OCI-LY7 (cell line): ENCODE data around the gene NCKAP5. TPM values are rescaled to one million over a fixed set of nuclear protein-coding genes. Genes with fewer than 3 reads are reported as not detected.

Experiments used
- BruUV-seq: library from RNA; stranded (reverse); fragments of 400-500 nt; replicated peaks from 2 replicates; lab custom pipeline; 2021; lab: Mats Ljungman, UMichigan
- CTCF ChIA-PET: fragments of 300-600 bp; sonication (Branson Sonifier 250); formaldehyde crosslinking; loops from one replicate; lab custom pipeline; 2022; ENCODE audit warnings: antibody characterized with exemption; ENCODE audit not compliant: unreplicated experiment; lab: Charles Lee
- POLR2A ChIA-PET: fragments of 300-600 bp; sonication (Branson Sonifier 250); formaldehyde crosslinking; loops from one replicate; lab custom pipeline; 2022; ENCODE audit warnings: antibody characterized with exemption; lab: Charles Lee
- DNase-seq: peaks from one replicate; pipeline ENCODE4 v3.0.0-alpha.2; 2015; ENCODE audit warnings: low spot score
- H2AFZ ChIP-seq: fragments of 200-600 bp; sonication (generic), shearing (Covaris generic); 2 replicates; pipeline ENCODE4 v1.6.1; 2014; ENCODE audit warnings: mild to moderate bottlenecking, antibody characterized with exemption, low read length, moderate library complexity
- H3K27ac ChIP-seq: fragments of 200-600 bp; sonication (generic); 2 replicates; pipeline ENCODE4 v1.5.1; 2014; ENCODE audit warnings: mixed run types, low read depth, mild to moderate bottlenecking, moderate library complexity, low read length, inconsistent platforms; ENCODE audit not compliant: poor library complexity, severe bottlenecking
- H3K36me3 ChIP-seq: fragments of 200-600 bp; sonication (generic); 2 replicates; pipeline ENCODE4 v1.6.1; 2014; ENCODE audit warnings: mild to moderate bottlenecking, antibody characterized with exemption, low read length, moderate library complexity, mixed read lengths; ENCODE audit not compliant: insufficient read depth
- H3K4me1 ChIP-seq: fragments of 200-600 bp; sonication (generic); 2 replicates; pipeline ENCODE4 v1.5.1; 2014; ENCODE audit warnings: mild to moderate bottlenecking, low read length; ENCODE audit not compliant: insufficient read depth, poor library complexity, severe bottlenecking
- H3K4me2 ChIP-seq: fragments of 200-600 bp; sonication (generic); 2 replicates; pipeline ENCODE4 v1.6.1; 2014; ENCODE audit warnings: mild to moderate bottlenecking, low read length
- H3K4me3 ChIP-seq: fragments of 200-600 bp; sonication (generic); 2 replicates; pipeline ENCODE4 v1.5.1; 2014; ENCODE audit warnings: mild to moderate bottlenecking, low read depth, low read length; ENCODE audit not compliant: poor library complexity, severe bottlenecking
- H3K79me2 ChIP-seq: fragments of 200-600 bp; sonication (generic); 2 replicates; pipeline ENCODE4 v1.6.1; 2016; ENCODE audit warnings: low read depth, mild to moderate bottlenecking, low read length, moderate library complexity, mixed read lengths; ENCODE audit not compliant: insufficient read depth
- H3K9me2 ChIP-seq: fragments of 200-600 bp; sonication (generic); 2 replicates; pipeline ENCODE4 v1.6.1; 2016; ENCODE audit warnings: mild to moderate bottlenecking, low read length, mixed read lengths; ENCODE audit not compliant: insufficient read depth
- H3K9me3 ChIP-seq: fragments of 200-600 bp; sonication (generic); 2 replicates; pipeline ENCODE4 v1.6.1; 2014; ENCODE audit warnings: mild to moderate bottlenecking, mixed run types, low read length, mixed read lengths
- H4K20me1 ChIP-seq: fragments of 200-600 bp; sonication (generic); 2 replicates; pipeline ENCODE4 v1.6.1; 2014; ENCODE audit warnings: mild to moderate bottlenecking, antibody characterized with exemption, low read length, moderate library complexity, mixed read lengths; ENCODE audit not compliant: insufficient read depth
- CTCF ChIP-seq: fragments of 200-600 bp; sonication (generic); conservative IDR thresholded peaks from 2 replicates; pipeline ENCODE4 v1.5.1; 2014; ENCODE audit warnings: mild to moderate bottlenecking, antibody characterized with exemption, low read length, moderate library complexity, mixed read lengths
- EZH2phosphoT487 ChIP-seq: fragments of 200-600 bp; sonication (generic); IDR thresholded peaks from 2 replicates; pipeline ENCODE4 v1.6.1; 2018; ENCODE audit warnings: low read depth, borderline replicate concordance, mild to moderate bottlenecking, mixed run types, antibody characterized with exemption, low read length, moderate library complexity, mixed read lengths
- intact Hi-C: fragments of 100-400 bp; cut with micrococcal nuclease; formaldehyde crosslinking; loops from one replicate; pipeline ENCODE4 v1.10.0; 2022; ENCODE audit not compliant: unreplicated experiment
- total RNA-seq, 2 experiments: library from RNA; depleted of rRNA in 1 of 2; stranded (reverse); fragments of >200 nt in 1 of 2; shearing (Covaris generic) in 1 of 2; gene quantifications; 2 replicates each; pipeline ENCODE4 v1.2.3, GENCODE V29; 2014 to 2022

Gene NCKAP5
- total RNA-seq, 2 experiments from 2014 or later, result not detected

GRCh38 chr2:132886574-132886973 is 681.7 kb downstream of the NCKAP5 start:
- H3K27ac ChIP-seq, result no peak overlapping the region
- H3K4me1 ChIP-seq, result no peaks in the 10 kb centered on the region
- H4K20me1 ChIP-seq, result no peaks in the 10 kb centered on the region
- no peak overlapping the region for H3K4me2 ChIP-seq
- no TSS peak for BruUV-seq
- H3K79me2 ChIP-seq, result no peaks in the 10 kb centered on the region
- H3K4me3 ChIP-seq, result no peak overlapping the region
- DNase-seq, result no peak
- CTCF ChIA-PET, result no interaction called here
- intact Hi-C loops, result no loop called here
- H2AFZ ChIP-seq, result no peak overlapping the region
- POLR2A ChIA-PET, result no interaction called here
- H3K9me2 ChIP-seq, result no peaks in the 10 kb centered on the region
- no peaks in the 10 kb centered on the region for H3K9me3 ChIP-seq
- no peak for TF ChIP-seq CTCF
- TF ChIP-seq EZH2phosphoT487, result no peak
- H3K36me3 ChIP-seq, result no peaks in the 10 kb centered on the region

GRCh38 chr2:132884705-132885104 is 683.6 kb downstream of the NCKAP5 start:
- H4K20me1 ChIP-seq, result no peaks in the 10 kb centered on the region
- H3K4me1 ChIP-seq, result no peaks in the 10 kb centered on the region
- DNase-seq, result no peak
- intact Hi-C loops, result no loop called here
- no peaks in the 10 kb centered on the region for H3K36me3 ChIP-seq
- no peaks in the 10 kb centered on the region for H3K79me2 ChIP-seq
- ChIA-PET POLR2A (interaction anchor here (1.6 kb wide), 1 partner anchor 12 kb away, joined by 3 read pairs; no protein-coding TSS in a partner anchor), CTCF (no interaction called here)
- H3K4me2 ChIP-seq, result no peak overlapping the region
- H3K9me2 ChIP-seq, result no peaks in the 10 kb centered on the region
- H3K27ac ChIP-seq, result no peak overlapping the region
- no TSS peak for BruUV-seq
- no peak overlapping the region for H3K4me3 ChIP-seq
- TF ChIP-seq CTCF (no peak), EZH2phosphoT487 (no peak)
- no peak overlapping the region for H2AFZ ChIP-seq
- H3K9me3 ChIP-seq, result no peaks in the 10 kb centered on the region

- H3K27ac ChIP-seq, result no peak overlapping the region
- no peak for DNase-seq
- H3K4me2 ChIP-seq, result no peak overlapping the region
- TF ChIP-seq CTCF (no peak), EZH2phosphoT487 (no peak)
- no peaks in the 10 kb centered on the region for H3K4me1 ChIP-seq
- CTCF ChIA-PET, result no interaction called here
- no TSS peak for BruUV-seq
- H4K20me1 ChIP-seq, result no peaks in the 10 kb centered on the region
- no peaks in the 10 kb centered on the region for H3K36me3 ChIP-seq
- H2AFZ ChIP-seq, result no peak overlapping the region
- no peaks in the 10 kb centered on the region for H3K79me2 ChIP-seq
- H3K9me2 ChIP-seq, result no peaks in the 10 kb centered on the region
- intact Hi-C loops, result no loop called here
- POLR2A ChIA-PET, result no interaction called here
- no peaks in the 10 kb centered on the region for H3K9me3 ChIP-seq
- no peak overlapping the region for H3K4me3 ChIP-seq
Observed at GRCh38 chr2:132884292-132884691, 684.0 kb downstream of the NCKAP5 start.
